DND-41 (cell line): ENCODE measurements around the gene KMT5B.

Source experiments
- EZH2 ChIP-seq: IDR thresholded peaks from 3 replicates; pipeline ENCODE4 v1.6.1; 2012; ENCODE audit warnings: borderline replicate concordance, low read depth, mild to moderate bottlenecking, moderate library complexity, low read length, inconsistent platforms; ENCODE audit not compliant: severe bottlenecking
- TF ChIP-seq, protein P1 (sequence below): IDR thresholded peaks from 2 replicates; pipeline ENCODE4 v1.5.1; 2012; ENCODE audit warnings: borderline replicate concordance, low read length, moderate library complexity, mild to moderate bottlenecking; ENCODE audit not compliant: poor library complexity, severe bottlenecking; ENCODE audit errors: extremely low read depth

DNA sequence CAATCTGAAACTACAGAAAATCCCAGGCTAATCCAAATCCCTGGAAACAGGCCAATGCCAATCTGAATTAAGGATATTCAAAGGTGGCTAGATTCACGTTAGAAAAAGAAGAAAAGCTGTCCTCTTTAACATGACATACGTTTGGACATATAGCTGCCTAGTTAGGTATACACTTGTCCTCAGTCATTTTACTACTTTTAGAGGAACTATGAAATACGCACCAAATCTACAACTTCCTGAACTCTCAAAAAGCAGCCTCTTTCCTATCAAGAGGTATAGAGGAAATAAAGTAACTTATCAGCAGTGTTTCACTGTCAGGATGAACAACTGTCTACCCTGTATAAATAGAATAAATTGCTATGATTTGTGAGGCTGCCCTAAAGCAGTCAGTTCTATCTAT is 24.0 kb downstream of the KMT5B start:
- TF ChIP-seq, protein P1, sequence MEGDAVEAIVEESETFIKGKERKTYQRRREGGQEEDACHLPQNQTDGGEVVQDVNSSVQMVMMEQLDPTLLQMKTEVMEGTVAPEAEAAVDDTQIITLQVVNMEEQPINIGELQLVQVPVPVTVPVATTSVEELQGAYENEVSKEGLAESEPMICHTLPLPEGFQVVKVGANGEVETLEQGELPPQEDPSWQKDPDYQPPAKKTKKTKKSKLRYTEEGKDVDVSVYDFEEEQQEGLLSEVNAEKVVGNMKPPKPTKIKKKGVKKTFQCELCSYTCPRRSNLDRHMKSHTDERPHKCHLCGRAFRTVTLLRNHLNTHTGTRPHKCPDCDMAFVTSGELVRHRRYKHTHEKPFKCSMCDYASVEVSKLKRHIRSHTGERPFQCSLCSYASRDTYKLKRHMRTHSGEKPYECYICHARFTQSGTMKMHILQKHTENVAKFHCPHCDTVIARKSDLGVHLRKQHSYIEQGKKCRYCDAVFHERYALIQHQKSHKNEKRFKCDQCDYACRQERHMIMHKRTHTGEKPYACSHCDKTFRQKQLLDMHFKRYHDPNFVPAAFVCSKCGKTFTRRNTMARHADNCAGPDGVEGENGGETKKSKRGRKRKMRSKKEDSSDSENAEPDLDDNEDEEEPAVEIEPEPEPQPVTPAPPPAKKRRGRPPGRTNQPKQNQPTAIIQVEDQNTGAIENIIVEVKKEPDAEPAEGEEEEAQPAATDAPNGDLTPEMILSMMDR, result no peak
- no peak for TF ChIP-seq EZH2
